Prostate gland (tissue), 2 donors: ENCODE data around the gene ASCC3. TPM values are rescaled to one million over a fixed set of nuclear protein-coding genes. Genes with fewer than 3 reads are reported as not detected.
"Not testable (repeated sequence)": the region's sequence is repeated elsewhere in the genome, so short reads cannot be mapped to it uniquely, and the experiment has no call there.

ENCODE experiments used
- DNase-seq: peaks from one replicate; pipeline ENCODE4 v3.0.0-alpha.2; 2019; ENCODE audit warnings: low spot score
- H3K27ac ChIP-seq, 2 donors: fragments of 200-600 bp; sonication (generic); 2 replicates each; pipeline ENCODE4 v1.5.1; 2017 to 2019
- H3K27me3 ChIP-seq: fragments of 200-600 bp; sonication (generic); replicated peaks from 2 replicates; pipeline ENCODE4 v1.5.1; 2019; ENCODE audit not compliant: insufficient read depth
- H3K36me3 ChIP-seq, 2 donors: fragments of 200-600 bp; sonication (generic); 1 replicate in 1 of 2; 2 replicates in 1 of 2; pipeline versions ENCODE4 v1.5.1 to v1.8.1; 2017 to 2019
- H3K4me1 ChIP-seq: fragments of 200-600 bp; sonication (generic); replicated peaks from 2 replicates; pipeline ENCODE4 v1.5.1; 2019
- H3K4me3 ChIP-seq, 2 donors: fragments of 200-600 bp; sonication (generic); 2 replicates each; pipeline ENCODE4 v1.5.1; 2017 to 2019
- H3K9me3 ChIP-seq: fragments of 200-600 bp; sonication (generic); 2 replicates; pipeline ENCODE4 v1.5.1; 2017
- POLR2A ChIP-seq: fragments of 450-650 bp; IDR thresholded peaks from one replicate; pipeline ENCODE4 v1.6.1; 2016; ENCODE audit warnings: antibody characterized with exemption, mild to moderate bottlenecking
- POLR2AphosphoS5 ChIP-seq: sonication (generic); formaldehyde crosslinking; IDR thresholded peaks from one replicate; pipeline ENCODE4 v1.6.1; 2017; ENCODE audit warnings: antibody characterized with exemption
- WGBS: methylation state at CpG from one replicate; pipeline ENCODE4 v1.1.5; 2018; 5-methylcytosine and 5-hydroxymethylcytosine counted together
- intact Hi-C: fragments of 100-400 bp; cut with DNase I; formaldehyde crosslinking; loops from one replicate; pipeline ENCODE4 v1.14.2; 2022
- total RNA-seq, 2 donors: library from RNA; depleted of rRNA; stranded (reverse); fragments of >200 nt; gene quantifications; one replicate each; pipeline ENCODE4 v1.1.0, GENCODE V29; 2016
- TF ChIP-seq, protein P1 (sequence below), 4 experiments: fragments of 200-600 bp in 2 of 4; fragments of 450-650 bp in 2 of 4; sonication (generic) in 2 of 4; IDR thresholded peaks; 1 replicate in 3 of 4; 2 replicates in 1 of 4; pipeline ENCODE4 v1.5.1; 2016 to 2019; ENCODE audit warnings: antibody characterized with exemption in 4 of 4, mild to moderate bottlenecking in 2 of 4, moderate library complexity in 2 of 4

Gene ASCC3
- total RNA-seq, 2 donors from 2014 or later = 27.6 to 35.9 TPM

DNA sequence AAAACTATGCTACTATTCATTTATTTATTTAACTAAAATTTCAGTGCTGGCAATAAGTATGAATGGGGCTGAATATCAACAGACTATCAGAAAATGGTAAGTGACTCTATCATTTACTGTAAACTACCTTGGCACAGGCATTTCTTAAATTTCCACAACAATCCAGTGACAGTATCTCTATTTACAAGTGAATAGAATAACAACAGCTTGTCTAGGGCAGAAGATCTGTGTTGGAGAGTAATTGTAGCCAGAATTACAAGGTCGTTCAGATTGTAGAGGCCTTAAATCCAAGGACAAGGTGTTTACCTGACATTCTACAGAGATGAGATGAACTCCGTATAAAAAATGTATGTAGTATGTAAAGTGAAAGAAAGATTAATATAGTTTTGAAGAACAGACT, 222.6 kb downstream of the ASCC3 start:
- DNase-seq = no peak
- no peak overlapping the region for H3K27ac ChIP-seq
- H3K27me3 ChIP-seq = no peaks in the 10 kb centered on the region
- no peaks in the 10 kb centered on the region for H3K36me3 ChIP-seq
- H3K4me3 ChIP-seq = no peak overlapping the region
- intact Hi-C loops = no loop called here
- WGBS = 64% methylated on average over 2 of the region's 2 CpGs
- no peaks in the 10 kb centered on the region for H3K9me3 ChIP-seq
- no peaks in the 10 kb centered on the region for H3K4me1 ChIP-seq
- TF ChIP-seq, protein P1, sequence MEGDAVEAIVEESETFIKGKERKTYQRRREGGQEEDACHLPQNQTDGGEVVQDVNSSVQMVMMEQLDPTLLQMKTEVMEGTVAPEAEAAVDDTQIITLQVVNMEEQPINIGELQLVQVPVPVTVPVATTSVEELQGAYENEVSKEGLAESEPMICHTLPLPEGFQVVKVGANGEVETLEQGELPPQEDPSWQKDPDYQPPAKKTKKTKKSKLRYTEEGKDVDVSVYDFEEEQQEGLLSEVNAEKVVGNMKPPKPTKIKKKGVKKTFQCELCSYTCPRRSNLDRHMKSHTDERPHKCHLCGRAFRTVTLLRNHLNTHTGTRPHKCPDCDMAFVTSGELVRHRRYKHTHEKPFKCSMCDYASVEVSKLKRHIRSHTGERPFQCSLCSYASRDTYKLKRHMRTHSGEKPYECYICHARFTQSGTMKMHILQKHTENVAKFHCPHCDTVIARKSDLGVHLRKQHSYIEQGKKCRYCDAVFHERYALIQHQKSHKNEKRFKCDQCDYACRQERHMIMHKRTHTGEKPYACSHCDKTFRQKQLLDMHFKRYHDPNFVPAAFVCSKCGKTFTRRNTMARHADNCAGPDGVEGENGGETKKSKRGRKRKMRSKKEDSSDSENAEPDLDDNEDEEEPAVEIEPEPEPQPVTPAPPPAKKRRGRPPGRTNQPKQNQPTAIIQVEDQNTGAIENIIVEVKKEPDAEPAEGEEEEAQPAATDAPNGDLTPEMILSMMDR (IDR thresholded peaks at IDR 0.05) = no peak
- TF ChIP-seq POLR2A (no peak), POLR2AphosphoS5 (no peak)

DNA sequence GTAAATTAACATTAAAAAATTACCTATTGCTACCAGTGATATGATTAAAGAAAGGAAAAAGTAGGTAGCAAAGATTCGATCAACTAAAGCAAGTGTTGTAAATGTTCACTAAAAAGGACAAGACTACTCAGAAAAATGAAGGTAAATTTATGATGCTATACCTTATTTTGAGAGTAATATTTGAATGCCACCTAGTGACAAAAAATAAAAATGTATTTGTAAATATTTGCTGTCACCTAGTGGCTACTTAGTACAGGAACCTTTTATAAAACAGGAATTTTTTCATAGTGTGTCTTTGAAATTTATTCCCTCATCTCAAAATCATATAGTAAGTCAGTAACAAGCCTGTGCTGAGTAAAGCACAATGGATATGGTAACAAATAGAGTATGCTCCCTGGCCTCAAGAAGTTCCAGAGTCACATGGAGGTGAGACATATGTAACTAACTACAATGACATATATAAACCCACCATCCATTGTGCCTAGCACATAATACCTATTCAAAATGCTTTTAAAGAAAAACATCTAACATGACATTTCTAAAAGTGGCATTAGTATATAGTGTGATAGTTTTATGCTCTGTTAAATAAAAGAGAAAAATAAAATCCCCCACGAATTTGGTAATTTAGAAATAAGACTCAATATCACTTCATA, 223.3 kb downstream of the ASCC3 start:
- Histone ChIP-seq H3K36me3 (no peaks in the 10 kb centered on the region), H3K27ac (no peak overlapping the region), H3K27me3 (no peaks in the 10 kb centered on the region), H3K9me3 (no peaks in the 10 kb centered on the region), H3K4me1 (no peaks in the 10 kb centered on the region), H3K4me3 (no peak overlapping the region)
- WGBS = 81% methylated on average over 2 of the region's 2 CpGs
- no peak for DNase-seq
- intact Hi-C loops = no loop called here
- TF ChIP-seq POLR2A = no peak
- TF ChIP-seq, protein P1 (IDR thresholded peaks at IDR 0.05) = peak in 3 of 4 experiments; percentile 51 to 63 (median 59)

DNA sequence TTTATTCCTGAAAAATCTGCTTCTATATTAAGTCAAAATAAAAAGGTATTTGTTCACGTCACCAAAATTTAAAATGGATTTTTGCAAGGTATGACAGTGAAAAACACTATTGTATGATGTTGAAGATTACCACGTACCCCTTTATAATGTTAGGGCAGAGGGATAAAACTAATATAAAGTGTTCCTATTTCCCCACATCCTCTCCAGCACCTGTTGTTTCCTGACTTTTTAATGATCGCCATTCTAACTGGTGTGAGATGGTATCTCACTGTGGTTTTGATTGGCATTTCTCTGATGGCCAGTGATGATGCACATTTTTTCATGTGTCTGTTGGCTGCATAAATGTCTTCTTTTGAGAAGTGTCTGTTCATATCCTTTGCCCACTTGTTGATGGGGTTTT, 240.0 kb downstream of the ASCC3 start:
- not testable (repeated sequence) for H3K27ac ChIP-seq
- WGBS = 98% methylated on average over 3 of the region's 3 CpGs

DNA sequence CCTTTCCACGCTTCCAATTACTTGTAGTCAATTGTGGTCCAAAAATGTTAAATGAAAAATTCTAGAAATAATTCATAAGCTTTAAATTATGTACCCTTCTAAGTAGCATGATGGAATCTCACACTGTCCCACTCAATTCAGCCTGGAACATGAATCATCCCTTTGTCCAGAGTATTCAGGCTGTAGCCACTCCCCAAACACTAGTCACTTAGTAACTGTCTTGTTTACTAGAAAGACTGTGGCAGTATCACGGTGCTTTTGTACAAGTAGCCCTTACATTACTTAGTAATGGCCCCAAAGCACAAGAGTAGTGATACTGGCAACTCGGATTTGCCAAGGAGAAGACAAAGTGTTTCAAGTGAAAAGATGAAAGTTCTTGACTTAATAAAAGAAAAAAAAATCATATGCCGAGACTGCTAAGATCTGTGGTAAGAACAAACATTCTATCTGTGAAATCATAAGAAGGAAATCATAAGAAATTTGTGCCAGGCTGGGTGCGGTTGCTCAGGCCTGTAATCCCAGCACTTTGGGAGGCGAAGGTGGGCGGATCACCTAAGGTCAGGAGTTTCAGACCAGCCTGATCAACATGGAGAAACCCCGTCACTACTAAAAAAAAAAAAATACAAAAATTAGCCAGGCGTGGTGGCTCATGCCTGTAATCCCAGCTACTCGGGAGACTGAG, 247.9 kb downstream of the ASCC3 start:
- intact Hi-C loops = no loop called here
- Histone ChIP-seq H3K27ac (no peak overlapping the region), H3K4me3 (no peak overlapping the region), H3K36me3 (peaks cover 0 to 5% of the 10 kb centered on the region in 2 donors), H3K4me1 (no peaks in the 10 kb centered on the region), H3K9me3 (no peaks in the 10 kb centered on the region), H3K27me3 (no peaks in the 10 kb centered on the region)
- no peak for TF ChIP-seq POLR2A
- TF ChIP-seq, protein P1 (IDR thresholded peaks at IDR 0.05) = no peak
- TF ChIP-seq POLR2AphosphoS5 = no peak
- DNase-seq = no peak
- 86% methylated on average over 10 of the region's 10 CpGs for WGBS

More for the DNA sequence above, 240.0 kb downstream of the ASCC3 start:
- H3K9me3 ChIP-seq, DNase-seq, H3K36me3 ChIP-seq, H3K4me1 ChIP-seq, intact Hi-C loops, H3K4me3 ChIP-seq, H3K27me3 ChIP-seq: not testable (repeated sequence)

DNA sequence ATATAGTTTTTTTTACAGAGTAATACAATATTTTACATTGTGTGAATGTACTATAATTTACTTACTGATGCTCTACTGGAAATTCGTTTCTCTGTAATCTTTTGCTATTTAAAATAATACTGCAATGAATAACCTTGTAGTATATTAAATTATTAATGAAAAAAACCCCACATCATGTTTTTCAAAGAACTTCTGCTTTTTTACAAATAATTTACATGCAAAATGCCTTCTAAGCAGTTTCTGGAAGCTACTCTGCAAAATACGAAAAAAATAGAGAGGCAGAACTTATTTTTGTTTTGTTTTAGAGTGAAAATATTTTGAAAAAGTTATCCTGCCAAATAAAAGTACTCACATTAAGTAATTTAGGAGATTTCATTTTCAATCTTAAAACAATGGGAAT, 250.6 kb downstream of the ASCC3 start:
- H3K27ac ChIP-seq = no peak overlapping the region
- H3K4me1 ChIP-seq = no peaks in the 10 kb centered on the region
- intact Hi-C loops = no loop called here
- no peaks in the 10 kb centered on the region for H3K36me3 ChIP-seq
- no peaks in the 10 kb centered on the region for H3K9me3 ChIP-seq
- H3K27me3 ChIP-seq = no peaks in the 10 kb centered on the region
- H3K4me3 ChIP-seq = no peak overlapping the region
- TF ChIP-seq POLR2A (no peak), POLR2AphosphoS5 (no peak)
- TF ChIP-seq, protein P1 (IDR thresholded peaks at IDR 0.05) = no peak
- DNase-seq = no peak
- 79% methylated on average over 2 of the region's 2 CpGs for WGBS
